KBM-7 (cell line): ENCODE data around the gene ANO9.

ENCODE experiments used
- DNase-seq: peaks from one replicate; pipeline ENCODE4 v3.0.0-alpha.2; 2015
- in situ Hi-C: fragments of 300-500 bp; cut with MboI; formaldehyde crosslinking; loops from 2 replicates; pipeline ENCODE4 v1.14.3; 2020; ENCODE audit warnings: low sequenced_read_pairs, low pct_unique_long_range_greater_than_20kb, mixed read lengths

ANO9 gene

DNA sequence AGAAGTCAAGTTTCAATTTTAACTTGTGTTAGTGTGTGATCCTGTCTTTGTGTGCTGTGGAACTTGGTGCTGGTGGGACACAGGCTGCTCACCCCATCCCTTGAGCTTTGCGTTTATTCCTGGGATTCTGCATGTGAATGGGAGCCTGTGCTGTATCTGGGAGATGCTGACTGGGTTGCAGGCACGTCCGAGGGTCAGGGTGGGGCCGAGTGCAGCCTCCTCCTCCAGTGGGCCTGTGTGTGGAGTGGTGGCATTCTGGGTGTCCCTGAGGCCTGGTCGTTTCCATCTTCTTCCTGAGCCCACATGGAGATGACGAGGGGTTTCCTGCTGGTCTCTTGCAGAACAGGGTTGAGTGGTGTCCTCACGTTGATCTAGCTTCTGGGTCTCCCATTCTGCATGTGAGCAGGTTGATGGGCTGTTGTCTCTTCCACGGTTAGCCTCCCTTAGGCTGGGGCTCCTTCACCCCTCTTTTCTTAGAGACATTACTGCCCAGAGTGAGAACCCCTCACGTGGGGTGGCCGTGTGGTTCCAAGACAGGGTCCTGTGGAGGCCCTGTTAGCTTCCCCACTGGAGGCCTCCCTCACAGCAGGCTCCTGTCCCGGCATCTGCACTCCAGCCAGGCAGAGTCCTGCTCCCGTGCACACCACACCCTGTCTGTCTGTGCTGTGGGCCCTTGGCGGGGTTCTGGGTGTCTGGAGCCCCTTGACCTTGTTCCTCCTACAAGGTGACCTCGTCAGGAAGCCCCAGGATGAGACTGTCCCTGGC is 13.2 kb upstream of the ANO9 start:
- no peak for DNase-seq
- in situ Hi-C loops, result no loop called here

DNA sequence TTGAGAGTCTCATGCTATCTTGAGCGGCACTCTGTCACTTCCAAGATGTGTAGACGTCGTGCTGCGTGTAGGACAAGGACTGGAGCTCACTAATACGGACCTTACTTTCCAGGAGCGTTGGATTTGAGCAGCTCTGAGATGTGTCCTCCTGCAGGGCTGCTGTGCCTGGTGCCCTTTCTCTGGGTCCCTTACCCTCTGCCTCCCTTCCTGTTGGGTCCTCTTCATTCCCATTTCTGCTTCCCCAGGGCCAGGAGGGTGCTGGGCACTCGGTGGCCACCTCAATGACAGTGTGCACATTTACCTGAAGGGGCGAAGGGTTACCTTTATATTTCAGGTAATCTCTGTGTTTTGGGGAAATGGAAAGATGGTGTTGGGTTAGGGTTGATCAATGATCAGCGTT is 12.2 kb upstream of the ANO9 start:
- DNase-seq, result no peak
- in situ Hi-C loops, result no loop called here

- no peak for DNase-seq
- in situ Hi-C loops, result no loop called here
Observed at GRCh38 chr11:453564-453963, 11.8 kb upstream of the ANO9 start.

GRCh38 chr11:452916-453527 is 11.2 kb upstream of the ANO9 start:
- no peak for DNase-seq
- in situ Hi-C loops, result no loop called here

GRCh38 chr11:452203-452744 is 10.5 kb upstream of the ANO9 start:
- in situ Hi-C loops, result no loop called here
- DNase-seq, result no peak

DNA sequence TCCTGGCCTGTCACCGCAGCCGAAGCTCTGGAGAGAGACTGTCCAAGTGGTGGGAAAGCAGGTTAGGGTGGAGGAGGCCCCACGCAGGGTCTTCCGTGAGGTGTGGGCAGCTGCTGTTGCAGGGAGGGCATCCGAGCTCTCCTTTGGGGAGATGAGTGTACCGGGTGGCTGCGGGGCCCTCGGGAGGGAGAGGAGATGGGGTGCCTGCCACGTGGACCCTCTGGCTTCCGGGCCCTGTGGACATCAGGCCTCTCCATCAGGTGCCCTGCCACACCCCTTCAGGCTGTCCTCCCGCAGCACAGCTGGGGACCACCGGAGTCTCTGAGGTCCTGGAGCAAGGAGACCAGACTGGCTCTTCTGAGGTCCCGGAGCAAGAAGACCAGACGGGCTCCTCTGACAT is 9.9 kb upstream of the ANO9 start:
- no peak for DNase-seq
- in situ Hi-C loops, result no loop called here

DNA sequence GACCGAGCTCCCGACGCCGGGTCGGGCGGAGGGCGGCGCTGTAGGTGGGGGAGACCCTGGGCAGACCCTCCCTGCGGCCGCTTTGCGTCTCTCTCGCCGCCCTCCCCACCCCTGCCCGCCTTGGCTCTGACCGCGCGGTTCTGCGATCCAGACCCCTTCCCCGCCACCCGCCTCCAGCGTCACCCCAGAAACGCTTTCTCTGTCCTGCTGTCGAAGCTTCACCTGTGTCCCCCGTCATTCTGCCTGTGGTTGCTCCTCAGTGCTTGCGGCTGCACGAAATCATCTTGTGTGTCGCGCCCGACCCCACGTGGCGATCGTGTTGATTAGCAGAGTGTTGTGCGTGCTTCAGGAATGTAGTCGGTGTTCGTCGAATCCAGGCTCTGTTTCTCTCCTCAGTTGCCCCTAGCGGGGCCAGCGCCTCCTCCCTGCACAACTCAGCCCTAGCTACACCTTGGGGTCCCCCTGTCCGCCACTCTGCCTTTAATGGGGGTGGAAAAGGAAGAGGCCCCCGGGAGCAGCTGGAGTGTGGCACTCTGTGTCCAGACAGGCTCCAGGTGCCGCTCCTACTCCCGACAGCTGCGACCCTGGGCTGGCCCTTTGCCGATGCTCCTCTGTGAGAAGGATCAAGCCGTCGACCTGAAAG is 9.1 kb upstream of the ANO9 start:
- DNase-seq, result peak; percentile 67
- in situ Hi-C loops, result no loop called here

DNA sequence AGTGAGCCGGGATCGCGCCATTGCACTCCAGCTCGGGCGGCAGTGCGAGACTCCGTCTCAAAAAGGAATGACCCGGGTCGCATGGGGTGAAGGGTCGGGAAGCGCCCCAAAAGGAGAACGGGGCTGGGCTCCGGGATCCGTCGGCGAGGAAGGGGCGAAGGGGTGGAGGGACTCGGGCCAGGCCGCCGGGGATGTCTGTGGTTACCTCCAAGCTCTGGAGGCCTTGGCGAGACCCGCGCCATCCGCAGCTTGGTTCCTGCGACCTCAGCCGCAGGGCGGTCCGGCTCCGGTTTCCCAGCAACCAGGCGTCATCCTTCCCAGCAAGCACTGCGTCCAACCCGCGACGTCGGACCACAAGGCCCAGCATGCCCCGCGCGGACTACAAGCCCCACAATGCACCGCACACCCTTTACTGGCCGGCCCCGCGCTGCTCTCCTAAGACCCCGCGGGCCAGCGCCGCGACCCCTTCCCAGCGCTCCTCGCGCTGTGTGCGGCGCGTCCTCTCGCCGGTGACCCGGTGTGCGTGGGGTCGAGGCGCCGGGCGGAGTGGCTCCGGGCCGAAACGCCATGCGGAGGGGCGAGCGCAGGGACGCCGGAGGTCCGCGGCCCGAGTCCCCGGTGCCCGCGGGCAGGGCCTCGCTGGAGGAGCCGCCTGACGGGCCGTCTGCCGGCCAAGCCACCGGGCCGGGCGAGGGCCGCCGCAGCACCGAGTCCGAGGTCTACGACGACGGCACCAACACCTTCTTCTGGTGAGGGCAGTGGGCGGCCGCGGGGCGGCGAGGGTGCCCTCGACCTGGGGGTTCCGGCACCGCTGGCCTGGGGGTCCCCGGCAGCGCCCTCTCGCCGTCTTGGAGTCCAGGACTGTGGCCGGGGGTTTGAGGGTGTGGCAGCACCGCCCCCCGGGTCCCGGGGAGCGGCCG is 8.3 kb upstream of the ANO9 start, which contains the start of gene PTDSS2:
PTDSS2 (plus strand) TSS at position 391 of the 920 bp plus-strand sequence; CDS start at position 568, 177 bp downstream.
- in situ Hi-C loops, result no loop called here
- peak; percentile 95 for DNase-seq

GRCh38 chr11:447923-448731 is 6.3 kb upstream of the ANO9 start:
- in situ Hi-C loops, result no loop called here
- peak; percentile 88 for DNase-seq

GRCh38 chr11:446891-447290 is 5.1 kb upstream of the ANO9 start:
- in situ Hi-C loops, result no loop called here
- DNase-seq, result no peak

GRCh38 chr11:445765-446588 is 4.2 kb upstream of the ANO9 start:
- in situ Hi-C loops, result no loop called here
- DNase-seq, result no peak

DNA sequence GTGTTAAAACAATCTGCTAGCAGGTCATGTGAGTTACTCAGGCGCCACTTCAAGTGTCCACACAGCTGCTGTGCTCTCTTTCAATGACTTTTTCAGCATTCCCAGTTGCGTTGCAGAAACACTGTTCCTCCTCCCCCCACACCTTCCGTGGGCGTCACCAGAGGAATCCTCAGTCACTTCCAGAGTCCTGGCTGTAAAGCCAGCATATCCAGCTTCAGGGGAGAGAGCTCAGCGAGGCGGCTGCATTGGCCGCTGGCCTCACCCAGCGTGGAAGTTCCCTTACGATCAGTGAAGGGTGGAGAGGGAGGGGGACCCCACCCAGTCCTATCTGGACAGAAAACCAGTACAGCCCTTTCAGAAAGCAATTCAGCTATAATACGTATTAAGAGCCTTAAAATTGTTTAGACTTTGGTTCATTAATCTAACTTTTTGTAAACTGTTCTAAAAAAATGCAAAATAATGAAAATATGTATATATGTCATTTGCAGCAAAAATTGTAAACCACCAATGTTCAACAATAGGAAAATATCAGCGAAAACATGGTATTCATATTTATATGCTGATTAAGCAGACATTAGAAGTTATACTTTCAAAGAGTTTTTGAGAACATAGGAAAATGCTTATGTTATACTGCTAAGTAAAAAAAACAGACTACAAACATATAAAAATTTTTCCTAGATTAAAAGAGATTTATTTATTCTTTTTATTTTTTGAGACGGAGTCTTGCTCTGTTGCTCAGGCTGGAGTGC is 2.8 kb upstream of the ANO9 start:
- DNase-seq, result no peak
- in situ Hi-C loops, result no loop called here

GRCh38 chr11:443542-444199 is 1.9 kb upstream of the ANO9 start:
- in situ Hi-C loops, result no loop called here
- DNase-seq, result no peak

DNA sequence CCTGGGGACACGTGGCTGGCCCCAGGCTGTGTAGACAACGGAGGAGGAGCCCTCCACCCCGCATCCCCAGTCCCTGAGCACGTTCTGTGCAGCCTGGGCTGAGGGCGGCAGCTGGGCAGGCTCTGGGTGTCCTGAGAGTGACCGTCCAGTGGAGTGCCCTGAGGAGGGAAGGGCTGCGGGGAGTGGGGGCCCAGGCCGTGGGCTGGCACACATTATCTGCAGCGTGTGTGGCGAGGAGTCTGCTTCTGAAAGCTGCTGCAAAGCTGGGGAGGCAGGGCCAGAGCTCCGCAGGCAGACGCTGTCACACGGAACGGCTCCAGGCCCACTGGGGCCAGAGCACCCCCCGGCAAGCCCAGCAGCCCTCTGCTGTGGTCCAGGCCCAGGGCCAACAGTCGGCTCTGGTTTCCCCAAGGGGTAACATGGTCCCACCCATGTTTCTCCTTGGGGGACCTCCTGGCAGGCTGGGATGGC is 835 bp upstream of the ANO9 start:
- in situ Hi-C loops, result no loop called here
- DNase-seq, result no peak

DNA sequence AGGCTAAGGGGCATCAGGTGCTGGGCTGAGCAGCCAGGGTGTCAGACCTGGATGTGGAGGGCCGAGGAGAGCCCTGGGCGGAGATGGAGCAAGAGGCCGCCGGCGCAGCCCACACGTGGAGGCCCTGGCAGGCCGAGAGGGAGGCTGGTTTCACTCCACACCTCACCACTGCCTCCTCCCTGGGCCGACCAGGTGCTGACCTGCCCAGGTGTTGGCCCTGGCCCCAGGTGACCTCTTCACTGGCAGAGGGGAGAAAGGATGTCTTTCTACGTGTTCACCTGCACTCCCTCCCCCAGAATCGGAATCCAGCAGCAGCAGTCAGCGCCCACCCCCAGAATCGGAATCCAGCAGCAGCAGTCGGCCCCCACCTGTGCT is 781 bp downstream of the ANO9 start:
- DNase-seq, result no peak
- in situ Hi-C loops, result no loop called here
